B cell (primary cell): ENCODE measurements around the gene METTL5. TPM values are rescaled to one million over a fixed set of nuclear protein-coding genes. Genes with fewer than 3 reads are reported as not detected.

Experiments
- ATAC-seq: fragments of 200-7000 bp; cut with Tn5 transposase; one replicate; pipeline ENCODE4 v1.10.0; 2021; ENCODE audit warnings: low read depth, mild to moderate bottlenecking, moderate number of reproducible peaks, moderate library complexity
- CTCF ChIA-PET: fragments of 350-600 bp; sonication (Branson Sonifier 250); formaldehyde crosslinking; loops from one replicate; lab custom pipeline; 2021; ENCODE audit warnings: antibody characterized with exemption, inconsistent platforms; lab: Charles Lee
- POLR2A ChIA-PET: fragments of 350-600 bp; sonication (Branson Sonifier 250); formaldehyde crosslinking; loops from one replicate; lab custom pipeline; 2021; ENCODE audit warnings: antibody characterized with exemption; lab: Charles Lee
- DNase-seq: peaks from one replicate; pipeline ENCODE4 v3.0.0; 2013
- H2AFZ ChIP-seq: 2 replicates; pipeline ENCODE4 v1.6.1; 2012; ENCODE audit warnings: mild to moderate bottlenecking, low read depth, low read length; ENCODE audit not compliant: insufficient read depth, poor library complexity, severe bottlenecking
- H3K27ac ChIP-seq, 2 donors: 1 replicate in 1 of 2; 2 replicates in 1 of 2; pipeline ENCODE4 v1.5.1; 2012 to 2013; ENCODE audit warnings: low read length in 2 of 2, mild to moderate bottlenecking in 2 of 2, moderate library complexity in 1 of 2
- H3K27me3 ChIP-seq, 4 experiments: fragments of 200-600 bp in 1 of 4; sonication (generic) in 1 of 4; replicated peaks in 1 of 4; 1 replicate in 2 of 4; 2 replicates in 2 of 4; pipeline versions ENCODE4 v1.6.1 to v1.7.0; 2013 to 2016; ENCODE audit warnings: low read length in 3 of 4, mild to moderate bottlenecking in 2 of 4, mixed read lengths in 1 of 4, moderate library complexity in 1 of 4; ENCODE audit not compliant: insufficient read depth in 4 of 4, control insufficient read depth in 3 of 4; ENCODE audit errors: control extremely low read depth in 1 of 4
- H3K36me3 ChIP-seq, 2 experiments: replicated peaks in 1 of 2; 1 replicate in 1 of 2; 2 replicates in 1 of 2; pipeline versions ENCODE4 v1.6.1 to v1.7.1; 2013; ENCODE audit warnings: low read length in 1 of 2; ENCODE audit not compliant: insufficient read depth in 2 of 2, control insufficient read depth in 1 of 2; ENCODE audit errors: control extremely low read depth in 1 of 2, extremely low read depth in 1 of 2
- H3K4me1 ChIP-seq, 2 donors: fragments of 200-600 bp in 1 of 2; sonication (generic) in 1 of 2; 1 replicate in 1 of 2; 2 replicates in 1 of 2; pipeline versions ENCODE4 v1.5.1 to v1.6.1; 2013 to 2017; ENCODE audit warnings: low read length in 2 of 2; ENCODE audit not compliant: control insufficient read depth in 2 of 2, insufficient read depth in 2 of 2
- H3K4me2 ChIP-seq: replicated peaks from 2 replicates; pipeline ENCODE3; 2012; ENCODE audit warnings: mild to moderate bottlenecking, low read depth, low read length; ENCODE audit not compliant: poor library complexity, severe bottlenecking
- H3K4me3 ChIP-seq, 5 experiments: fragments of 200-600 bp in 1 of 5; sonication (generic) in 1 of 5; 1 replicate in 3 of 5; 2 replicates in 2 of 5; pipeline versions ENCODE4 v1.5.1 to v1.7.0; 2011 to 2016; ENCODE audit warnings: low read length in 4 of 5, mild to moderate bottlenecking in 4 of 5, low read depth in 2 of 5, control low read depth in 1 of 5, moderate library complexity in 1 of 5; ENCODE audit not compliant: insufficient read depth in 1 of 5; ENCODE audit errors: control extremely low read depth in 1 of 5, extremely low read depth in 1 of 5
- H3K79me2 ChIP-seq: fragments of 200-600 bp; sonication (generic); one replicate; pipeline ENCODE4 v1.6.0; 2016; ENCODE audit warnings: low read length; ENCODE audit not compliant: control insufficient read depth, insufficient read depth
- H3K9ac ChIP-seq: fragments of 200-600 bp; sonication (generic); 2 replicates; pipeline ENCODE4 v1.6.1; 2017; ENCODE audit warnings: mild to moderate bottlenecking, low read length, moderate library complexity
- H3K9me3 ChIP-seq, 3 donors: one replicate each; pipeline versions ENCODE4 v1.6.1 to v1.7.1; 2013; ENCODE audit warnings: low read length in 2 of 3; ENCODE audit not compliant: control insufficient read depth in 2 of 3, insufficient read depth in 1 of 3; ENCODE audit errors: control extremely low read depth in 1 of 3
- H4K20me1 ChIP-seq: 2 replicates; pipeline ENCODE4 v1.6.0; 2012; ENCODE audit warnings: mild to moderate bottlenecking, low read length; ENCODE audit not compliant: insufficient read depth, control insufficient read depth, poor library complexity, severe bottlenecking
- H3K27ac Mint-ChIP-seq: one replicate; pipeline ENCODE4 v1.8.0; 2021; ENCODE audit warnings: mixed read lengths
- H3K27me3 Mint-ChIP-seq: one replicate; pipeline ENCODE4 v1.8.0; 2021; ENCODE audit warnings: mixed read lengths
- H3K4me1 Mint-ChIP-seq: one replicate; pipeline ENCODE4 v1.8.0; 2021; ENCODE audit warnings: mixed read lengths
- H3K4me3 Mint-ChIP-seq: one replicate; pipeline ENCODE4 v1.8.0; 2021; ENCODE audit warnings: mixed read lengths
- H3K9me3 Mint-ChIP-seq: one replicate; pipeline ENCODE4 v1.8.0; 2022; ENCODE audit warnings: mixed read lengths; ENCODE audit not compliant: insufficient read depth
- EZH2 ChIP-seq: IDR thresholded peaks from 2 replicates; pipeline ENCODE4 v1.6.1; 2012; ENCODE audit warnings: borderline replicate concordance, low read depth, mild to moderate bottlenecking, moderate library complexity, low read length; ENCODE audit not compliant: insufficient read depth, poor library complexity, severe bottlenecking
- WGBS: methylation state at CpG from one replicate; pipeline ENCODE4 v1.1.5; 2013; ENCODE audit warnings: missing lambda C conversion rate; ENCODE audit not compliant: insufficient coverage; 5-methylcytosine and 5-hydroxymethylcytosine counted together
- intact Hi-C: fragments of 100-400 bp; cut with micrococcal nuclease; formaldehyde crosslinking; loops from one replicate; pipeline ENCODE4 v1.10.0; 2022
- polyA plus RNA-seq: library from polyadenylated mRNA; depleted of rRNA; stranded (reverse); fragments of >200 nt; gene quantifications from 2 replicates; pipeline ENCODE4 v1.2.3, GENCODE V29; 2012
- total RNA-seq, 2 donors: library from RNA; stranded (reverse); fragments of 120-200 nt in 1 of 2; gene quantifications; 1 replicate in 1 of 2; 2 replicates in 1 of 2; pipeline versions ENCODE4 v1.2.3 to v1.2.4, GENCODE V29; 2013 to 2022
- TF ChIP-seq, protein P1 (sequence below): fragments of 200-600 bp; IDR thresholded peaks from one replicate; pipeline ENCODE4 v1.8.0; 2022; ENCODE audit warnings: antibody characterized with exemption, mild to moderate bottlenecking

The METTL5 gene
- total and polyA plus RNA-seq, 2 donors (not counting 1 experiment from before 2014, with no cell fraction given): 12.7 to 36.4 TPM

DNA sequence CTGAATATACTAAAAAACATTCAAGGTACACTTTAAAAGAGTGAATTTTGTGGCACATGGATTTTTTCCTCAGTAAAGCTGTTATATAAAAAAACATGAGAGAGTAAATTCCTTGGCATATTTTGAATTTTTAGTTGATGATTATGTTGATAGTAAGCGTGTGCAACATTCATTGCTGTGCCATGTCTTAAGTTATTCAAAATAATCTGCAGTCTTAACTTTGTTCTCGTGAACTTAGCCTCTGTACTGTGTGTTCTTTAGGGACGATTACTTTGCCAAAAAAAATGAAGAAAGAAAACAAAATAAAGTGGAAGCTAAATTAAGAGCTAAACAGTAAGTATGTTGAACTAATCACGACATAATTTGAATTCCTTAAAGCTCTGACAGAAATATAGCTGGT, 16.5 kb downstream of the METTL5 start:
- no peaks in the 10 kb centered on the region for H3K27me3 ChIP-seq
- intact Hi-C loops: no loop called here
- peaks cover 13% of the 10 kb centered on the region for H3K79me2 ChIP-seq
- 100% methylated on average over 1 of the region's 4 CpGs for WGBS
- Mint-ChIP-seq H3K27ac (no peak overlapping the region), H3K27me3 (no peaks in the 10 kb centered on the region), H3K9me3 (no peaks in the 10 kb centered on the region), H3K4me3 (no peak overlapping the region), H3K4me1 (no peaks in the 10 kb centered on the region)
- H3K9ac ChIP-seq: no peak overlapping the region
- DNase-seq (no peak), ATAC-seq (no peak)
- TF ChIP-seq, protein P1, sequence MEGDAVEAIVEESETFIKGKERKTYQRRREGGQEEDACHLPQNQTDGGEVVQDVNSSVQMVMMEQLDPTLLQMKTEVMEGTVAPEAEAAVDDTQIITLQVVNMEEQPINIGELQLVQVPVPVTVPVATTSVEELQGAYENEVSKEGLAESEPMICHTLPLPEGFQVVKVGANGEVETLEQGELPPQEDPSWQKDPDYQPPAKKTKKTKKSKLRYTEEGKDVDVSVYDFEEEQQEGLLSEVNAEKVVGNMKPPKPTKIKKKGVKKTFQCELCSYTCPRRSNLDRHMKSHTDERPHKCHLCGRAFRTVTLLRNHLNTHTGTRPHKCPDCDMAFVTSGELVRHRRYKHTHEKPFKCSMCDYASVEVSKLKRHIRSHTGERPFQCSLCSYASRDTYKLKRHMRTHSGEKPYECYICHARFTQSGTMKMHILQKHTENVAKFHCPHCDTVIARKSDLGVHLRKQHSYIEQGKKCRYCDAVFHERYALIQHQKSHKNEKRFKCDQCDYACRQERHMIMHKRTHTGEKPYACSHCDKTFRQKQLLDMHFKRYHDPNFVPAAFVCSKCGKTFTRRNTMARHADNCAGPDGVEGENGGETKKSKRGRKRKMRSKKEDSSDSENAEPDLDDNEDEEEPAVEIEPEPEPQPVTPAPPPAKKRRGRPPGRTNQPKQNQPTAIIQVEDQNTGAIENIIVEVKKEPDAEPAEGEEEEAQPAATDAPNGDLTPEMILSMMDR: no peak
- no peak for TF ChIP-seq EZH2
- no peaks in the 10 kb centered on the region for H3K9me3 ChIP-seq
- no peak overlapping the region for H2AFZ ChIP-seq
- ChIA-PET POLR2A (interaction anchor here (1.1 kb wide), 1 partner anchor 9 kb away, joined by 3 read pairs; the partner anchor contains the start of gene SSB), CTCF (interaction anchor here (1.3 kb wide), 1 partner anchor 15 kb away, joined by 3 read pairs; no protein-coding TSS in a partner anchor)
- H3K4me3 ChIP-seq: no peak overlapping the region
- peaks cover 0 to 66% of the 10 kb centered on the region in 2 experiments for H3K36me3 ChIP-seq
- no peaks in the 10 kb centered on the region for H3K4me1 ChIP-seq
- H3K27ac ChIP-seq: no peak overlapping the region
- H3K4me2 ChIP-seq: no peak overlapping the region
- no peaks in the 10 kb centered on the region for H4K20me1 ChIP-seq

DNA sequence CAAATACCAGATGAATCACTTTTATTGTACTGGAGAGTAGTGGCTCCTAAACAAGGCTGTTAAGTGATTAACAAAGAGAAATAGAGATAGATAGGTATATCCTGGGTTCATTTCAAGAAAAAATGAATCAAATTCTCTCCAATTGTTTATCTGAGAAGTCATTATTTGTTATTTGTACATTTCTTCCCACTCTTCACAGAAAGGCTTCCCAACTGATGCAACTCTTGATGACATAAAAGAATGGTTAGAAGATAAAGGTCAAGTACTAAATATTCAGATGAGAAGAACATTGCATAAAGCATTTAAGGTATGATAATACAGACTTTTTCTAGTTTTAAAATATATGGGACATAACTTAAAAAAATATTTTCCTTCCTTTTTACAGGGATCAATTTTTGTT, 18.1 kb downstream of the METTL5 start:
- Mint-ChIP-seq H3K27me3 (no peaks in the 10 kb centered on the region), H3K4me1 (peaks cover 8% of the 10 kb centered on the region), H3K27ac (no peak overlapping the region), H3K4me3 (no peak overlapping the region), H3K9me3 (no peaks in the 10 kb centered on the region)
- ChIA-PET POLR2A (no interaction called here), CTCF (interaction anchor here (1.0 kb wide), 1 partner anchor 18 kb away, joined by 3 read pairs; no protein-coding TSS in a partner anchor)
- H4K20me1 ChIP-seq: no peaks in the 10 kb centered on the region
- H3K9me3 ChIP-seq: no peaks in the 10 kb centered on the region
- no peaks in the 10 kb centered on the region for H3K27me3 ChIP-seq
- H3K4me3 ChIP-seq: no peak overlapping the region
- peaks cover 0 to 58% of the 10 kb centered on the region in 2 experiments for H3K36me3 ChIP-seq
- intact Hi-C loops: no loop called here
- H2AFZ ChIP-seq: no peak overlapping the region
- peaks cover 20% of the 10 kb centered on the region for H3K79me2 ChIP-seq
- H3K4me2 ChIP-seq: no peak overlapping the region
- ATAC-seq (no peak), DNase-seq (no peak)
- no peak overlapping the region for H3K9ac ChIP-seq
- H3K27ac ChIP-seq: no peak overlapping the region
- no peaks in the 10 kb centered on the region for H3K4me1 ChIP-seq
- TF ChIP-seq, protein P1: no peak
- no peak for TF ChIP-seq EZH2
